Subcutaneous abdominal adipose tissue (tissue), 5 donors: ENCODE measurements around the gene CLCNKB.
"Not testable (repeated sequence)": the region's sequence is repeated elsewhere in the genome, so short reads cannot be mapped to it uniquely, and the experiment has no call there.

Source experiments
- H3K27ac ChIP-seq: one replicate; pipeline ENCODE4 v1.7.0; 2013; ENCODE audit warnings: low read depth, mild to moderate bottlenecking, inconsistent platforms, low read length, moderate library complexity
- H3K27me3 ChIP-seq, 5 donors: one replicate each; pipeline ENCODE4 v1.7.0; 2013; ENCODE audit warnings: low read length in 5 of 5, inconsistent platforms in 1 of 5; ENCODE audit not compliant: control insufficient read depth in 5 of 5, insufficient read depth in 4 of 5
- H3K36me3 ChIP-seq, 5 donors: one replicate each; pipeline ENCODE4 v1.7.0; 2013; ENCODE audit warnings: low read length in 5 of 5; ENCODE audit not compliant: control insufficient read depth in 5 of 5, insufficient read depth in 5 of 5
- H3K4me1 ChIP-seq, 5 donors: one replicate each; pipeline ENCODE4 v1.7.0; 2013; ENCODE audit warnings: low read length in 5 of 5, mild to moderate bottlenecking in 3 of 5, moderate library complexity in 1 of 5; ENCODE audit not compliant: control insufficient read depth in 5 of 5, insufficient read depth in 5 of 5
- H3K4me3 ChIP-seq, 5 donors: one replicate each; pipeline ENCODE4 v1.7.0; 2013; ENCODE audit warnings: low read length in 5 of 5, low read depth in 1 of 5
- H3K9ac ChIP-seq, 5 donors: one replicate each; pipeline ENCODE4 v1.7.0; 2013; ENCODE audit warnings: low read length in 5 of 5, mild to moderate bottlenecking in 4 of 5, moderate library complexity in 3 of 5
- H3K9me3 ChIP-seq, 5 donors: one replicate each; pipeline ENCODE4 v1.7.0; 2013; ENCODE audit warnings: low read length in 5 of 5; ENCODE audit not compliant: control insufficient read depth in 5 of 5
- donor health status: healthy.
- donor health status: healthy.
- donor health status: healthy.
- donor health status: healthy.
- donor health status: healthy.

Gene CLCNKB

GRCh38 chr1:16031551-16031950, 12.0 kb upstream of the CLCNKB start:
- no peaks in the 10 kb centered on the region for H3K36me3 ChIP-seq
- no peaks in the 10 kb centered on the region for H3K9me3 ChIP-seq
- no peak overlapping the region for H3K4me3 ChIP-seq
- H3K27ac ChIP-seq = no peak overlapping the region
- no peak overlapping the region for H3K9ac ChIP-seq
- peaks cover 0 to 20% (median 16%) of the 10 kb centered on the region in 5 donors for H3K4me1 ChIP-seq
- H3K27me3 ChIP-seq = peaks cover 0 to 8% (median 3%) of the 10 kb centered on the region in 5 donors

GRCh38 chr1:16032388-16033102, 11.0 kb upstream of the CLCNKB start:
- Histone ChIP-seq H3K9me3 (no peaks in the 10 kb centered on the region), H3K27me3 (peaks cover 0 to 9% (median 3%) of the 10 kb centered on the region in 5 donors), H3K4me3 (no peak overlapping the region), H3K9ac (no peak overlapping the region), H3K27ac (no peak overlapping the region), H3K4me1 (peaks cover 0 to 14% (median 10%) of the 10 kb centered on the region in 5 donors), H3K36me3 (no peaks in the 10 kb centered on the region)

GRCh38 chr1:16033103-16033632, 10.4 kb upstream of the CLCNKB start:
- H3K9ac ChIP-seq, H3K9me3 ChIP-seq, H3K36me3 ChIP-seq, H3K27ac ChIP-seq, H3K4me3 ChIP-seq: not testable (repeated sequence)
- H3K27me3 ChIP-seq = peaks cover 0 to 10% (median 2%) of the 10 kb centered on the region in 5 donors
- peaks cover 0 to 12% (median 9%) of the 10 kb centered on the region in 5 donors for H3K4me1 ChIP-seq

- H3K9ac ChIP-seq, H3K36me3 ChIP-seq, H3K27me3 ChIP-seq, H3K27ac ChIP-seq, H3K4me3 ChIP-seq, H3K4me1 ChIP-seq, H3K9me3 ChIP-seq: not testable (repeated sequence)
These were observed 7.1 kb upstream of the CLCNKB start for GRCh38 chr1:16036461-16036860.

GRCh38 chr1:16038620-16038912, 5.0 kb upstream of the CLCNKB start:
- Histone ChIP-seq H3K27me3 (peaks cover 0 to 3% (median 0%) of the 10 kb centered on the region in 5 donors), H3K9me3 (no peaks in the 10 kb centered on the region), H3K4me3 (no peak overlapping the region), H3K27ac (no peak overlapping the region), H3K36me3 (no peaks in the 10 kb centered on the region), H3K9ac (no peak overlapping the region), H3K4me1 (no peaks in the 10 kb centered on the region)

GRCh38 chr1:16039871-16040270, 3.7 kb upstream of the CLCNKB start:
- H3K36me3 ChIP-seq, H3K4me3 ChIP-seq, H3K4me1 ChIP-seq, H3K9me3 ChIP-seq, H3K27ac ChIP-seq, H3K27me3 ChIP-seq, H3K9ac ChIP-seq: not testable (repeated sequence)

- Histone ChIP-seq H3K27ac (no peak overlapping the region), H3K36me3 (no peaks in the 10 kb centered on the region), H3K4me3 (no peak overlapping the region), H3K9me3 (no peaks in the 10 kb centered on the region), H3K4me1 (no peaks in the 10 kb centered on the region), H3K9ac (no peak overlapping the region), H3K27me3 (peaks cover 0 to 3% (median 0%) of the 10 kb centered on the region in 5 donors)
These were observed 2.4 kb upstream of the CLCNKB start for GRCh38 chr1:16041200-16041599.

- H3K4me3 ChIP-seq = no peak overlapping the region
- H3K27ac ChIP-seq = no peak overlapping the region
- H3K9ac ChIP-seq = no peak overlapping the region
- H3K27me3 ChIP-seq = peaks cover 0 to 3% (median 0%) of the 10 kb centered on the region in 5 donors
- H3K36me3 ChIP-seq = no peaks in the 10 kb centered on the region
- H3K9me3 ChIP-seq = no peaks in the 10 kb centered on the region
- no peaks in the 10 kb centered on the region for H3K4me1 ChIP-seq
These were observed 1.5 kb upstream of the CLCNKB start for GRCh38 chr1:16042096-16042495.

- not testable (repeated sequence) for H3K9me3 ChIP-seq, H3K36me3 ChIP-seq, H3K4me3 ChIP-seq, H3K27ac ChIP-seq, H3K27me3 ChIP-seq, H3K9ac ChIP-seq, H3K4me1 ChIP-seq
These were observed 928 bp upstream of the CLCNKB start for GRCh38 chr1:16042654-16043053.

GRCh38 chr1:16043950-16044349, 368 bp downstream of the CLCNKB start:
- Histone ChIP-seq H3K27me3 (no peaks in the 10 kb centered on the region), H3K27ac (no peak overlapping the region), H3K4me3 (no peak overlapping the region), H3K9ac (no peak overlapping the region), H3K36me3 (no peaks in the 10 kb centered on the region), H3K9me3 (no peaks in the 10 kb centered on the region), H3K4me1 (peaks cover 0 to 9% (median 6%) of the 10 kb centered on the region in 5 donors)
